HUES6 (cell line): Measurements from ENCODE around the gene PARD3.

Source experiments
- H3K27ac ChIP-seq: 2 replicates; pipeline ENCODE4 v1.7.0; 2013; ENCODE audit warnings: low read depth, mild to moderate bottlenecking, low read length, inconsistent platforms
- H3K27me3 ChIP-seq: 2 replicates; pipeline ENCODE4 v1.6.1; 2013; ENCODE audit warnings: low read length; ENCODE audit not compliant: control insufficient read depth, insufficient read depth
- H3K36me3 ChIP-seq: 2 replicates; pipeline ENCODE4 v1.6.1; 2013; ENCODE audit warnings: low read length; ENCODE audit not compliant: control insufficient read depth, insufficient read depth
- H3K4me1 ChIP-seq: 2 replicates; pipeline ENCODE4 v1.6.1; 2013; ENCODE audit warnings: low read length; ENCODE audit not compliant: control insufficient read depth, insufficient read depth
- H3K4me3 ChIP-seq: 2 replicates; pipeline ENCODE4 v1.5.1; 2013; ENCODE audit warnings: low read depth, low read length
- H3K9ac ChIP-seq: one replicate; pipeline ENCODE4 v1.6.1; 2013; ENCODE audit warnings: mild to moderate bottlenecking, low read length
- H3K9me3 ChIP-seq: 2 replicates; pipeline ENCODE4 v1.6.1; 2013; ENCODE audit warnings: low read depth, low read length; ENCODE audit not compliant: control insufficient read depth, insufficient read depth

PARD3 gene

DNA sequence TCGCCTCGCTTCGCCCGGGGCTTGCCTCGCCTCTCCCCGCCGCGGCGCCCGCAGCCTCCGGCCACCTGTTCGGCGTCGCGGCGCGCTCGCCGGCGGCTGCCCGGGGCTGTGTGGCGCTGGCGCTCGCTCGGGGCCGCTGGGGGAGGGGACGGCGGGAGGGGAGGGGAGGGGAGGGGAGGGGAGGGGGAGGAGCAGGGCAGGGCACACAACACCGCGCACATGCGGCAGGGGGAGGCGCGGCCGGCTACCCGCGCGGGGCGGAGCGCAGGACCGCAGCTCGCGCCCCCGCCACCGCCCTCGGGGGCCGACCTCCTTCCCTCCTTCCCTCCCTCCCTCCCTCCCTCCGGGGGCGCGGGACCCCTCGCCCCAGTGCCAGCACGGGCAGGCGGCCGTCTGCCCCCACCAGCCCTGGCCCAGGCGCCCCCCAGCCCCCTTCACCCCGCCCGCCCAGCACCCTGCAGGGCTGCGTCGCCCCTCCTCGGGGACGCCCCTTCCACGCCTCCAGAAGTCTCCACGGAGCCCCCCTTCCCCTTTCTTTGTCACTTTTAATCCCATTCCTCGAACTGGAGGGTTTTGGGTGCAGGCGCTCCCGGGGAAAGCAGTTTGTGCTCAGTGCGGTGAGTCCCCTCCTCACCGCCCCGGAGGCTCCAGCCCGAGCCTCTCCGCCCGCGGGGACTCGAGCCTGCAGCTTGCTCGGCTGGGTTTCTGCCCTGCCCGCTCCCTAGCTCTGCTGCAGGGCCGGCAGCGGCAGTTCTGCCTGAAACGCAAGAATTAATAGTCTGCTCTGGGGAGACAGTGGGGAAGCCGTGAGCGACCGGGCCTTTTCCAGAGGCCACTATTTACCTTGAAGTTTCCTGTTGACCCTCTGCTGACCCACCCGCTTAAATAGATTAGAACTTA lies at the start of gene PARD3:
PARD3 (minus strand) TSS at position 112 of the 900 bp plus-strand sequence. CDS start 301 bp downstream, outside the sequence.
- peaks cover 20% of the 10 kb centered on the region for H3K27me3 ChIP-seq

GRCh38 chr10:34864149-34865067 lies 49.3 kb upstream of the PARD3 start:
- Histone ChIP-seq H3K27ac (no peak overlapping the region), H3K9ac (no peak overlapping the region), H3K36me3 (no peaks in the 10 kb centered on the region), H3K9me3 (no peaks in the 10 kb centered on the region), H3K4me3 (no peak overlapping the region), H3K4me1 (peaks cover 15% of the 10 kb centered on the region), H3K27me3 (no peaks in the 10 kb centered on the region)

More for the DNA sequence above, at the start of gene PARD3:
- Histone ChIP-seq H3K4me3 (peak within 1 kb of the TSS; percentile 70), H3K9ac (peak within 1 kb of the TSS; percentile 90), H3K36me3 (no peaks in the 10 kb centered on the region), H3K27ac (peak within 1 kb of the TSS; percentile 87), H3K4me1 (peaks cover 30% of the 10 kb centered on the region), H3K9me3 (no peaks in the 10 kb centered on the region)

DNA sequence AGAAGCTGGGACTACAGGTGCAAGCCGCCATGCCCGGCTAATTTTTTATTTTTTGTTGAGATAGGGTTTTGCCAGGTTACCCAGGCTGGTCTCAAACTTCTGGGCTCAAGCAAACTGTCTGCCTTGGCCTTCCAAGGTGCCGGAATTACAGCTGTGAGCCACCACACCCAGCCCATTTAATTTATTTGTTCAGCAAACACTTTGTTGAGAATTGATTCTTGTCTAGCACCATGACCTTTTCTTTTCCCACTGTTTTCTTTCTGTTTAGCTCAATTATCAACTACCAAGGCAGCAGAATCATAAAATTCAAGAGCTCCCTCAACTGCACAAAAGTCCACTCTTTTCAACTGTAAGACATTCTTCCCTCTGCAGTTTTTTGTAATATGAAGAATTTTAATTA lies 47.8 kb upstream of the PARD3 start:
- Histone ChIP-seq H3K9me3 (no peaks in the 10 kb centered on the region), H3K27me3 (no peaks in the 10 kb centered on the region), H3K36me3 (no peaks in the 10 kb centered on the region), H3K27ac (no peak overlapping the region), H3K4me1 (peaks cover 18% of the 10 kb centered on the region), H3K9ac (no peak overlapping the region), H3K4me3 (no peak overlapping the region)

GRCh38 chr10:34861293-34862021 lies 46.4 kb upstream of the PARD3 start:
- Histone ChIP-seq H3K36me3 (no peaks in the 10 kb centered on the region), H3K4me3 (no peak overlapping the region), H3K4me1 (peaks cover 18% of the 10 kb centered on the region), H3K9ac (no peak overlapping the region), H3K9me3 (no peaks in the 10 kb centered on the region), H3K27ac (no peak overlapping the region), H3K27me3 (no peaks in the 10 kb centered on the region)

GRCh38 chr10:34859170-34859569 lies 44.1 kb upstream of the PARD3 start:
- Histone ChIP-seq H3K4me3 (no peak overlapping the region), H3K36me3 (no peaks in the 10 kb centered on the region), H3K9me3 (no peaks in the 10 kb centered on the region), H3K9ac (no peak overlapping the region), H3K4me1 (peaks cover 13% of the 10 kb centered on the region), H3K27me3 (no peaks in the 10 kb centered on the region), H3K27ac (no peak overlapping the region)

- Histone ChIP-seq H3K9ac (no peak overlapping the region), H3K4me3 (no peak overlapping the region), H3K9me3 (no peaks in the 10 kb centered on the region), H3K36me3 (no peaks in the 10 kb centered on the region), H3K4me1 (peaks cover 11% of the 10 kb centered on the region), H3K27me3 (no peaks in the 10 kb centered on the region), H3K27ac (no peak overlapping the region)
These were observed 42.9 kb upstream of the PARD3 start for GRCh38 chr10:34858003-34858402.

GRCh38 chr10:34854147-34854601 lies 39.1 kb upstream of the PARD3 start:
- no peaks in the 10 kb centered on the region for H3K36me3 ChIP-seq
- H3K9ac ChIP-seq = no peak overlapping the region
- H3K27ac ChIP-seq = no peak overlapping the region
- no peaks in the 10 kb centered on the region for H3K9me3 ChIP-seq
- H3K27me3 ChIP-seq = no peaks in the 10 kb centered on the region
- peaks cover 3% of the 10 kb centered on the region; the same call in 1 of the 2 replicates for H3K4me1 ChIP-seq
- no peak overlapping the region for H3K4me3 ChIP-seq

- Histone ChIP-seq H3K36me3 (no peaks in the 10 kb centered on the region), H3K4me3 (no peak overlapping the region), H3K27me3 (no peaks in the 10 kb centered on the region), H3K27ac (no peak overlapping the region), H3K4me1 (peaks cover 3% of the 10 kb centered on the region; the same call in 1 of the 2 replicates), H3K9ac (no peak overlapping the region), H3K9me3 (no peaks in the 10 kb centered on the region)
These were observed 38.3 kb upstream of the PARD3 start for GRCh38 chr10:34853357-34853756.

- H3K36me3 ChIP-seq = no peaks in the 10 kb centered on the region
- H3K4me3 ChIP-seq = no peak overlapping the region
- no peaks in the 10 kb centered on the region for H3K27me3 ChIP-seq
- no peaks in the 10 kb centered on the region for H3K9me3 ChIP-seq
- peaks cover 6% of the 10 kb centered on the region; the same call in 1 of the 2 replicates for H3K4me1 ChIP-seq
- H3K9ac ChIP-seq = no peak overlapping the region
- H3K27ac ChIP-seq = no peak overlapping the region
These were observed 35.5 kb upstream of the PARD3 start for GRCh38 chr10:34850558-34850957.

GRCh38 chr10:34850036-34850435 lies 34.9 kb upstream of the PARD3 start:
- H3K36me3 ChIP-seq = no peaks in the 10 kb centered on the region
- no peak overlapping the region for H3K4me3 ChIP-seq
- H3K27me3 ChIP-seq = no peaks in the 10 kb centered on the region
- H3K27ac ChIP-seq = no peak overlapping the region
- peaks cover 6% of the 10 kb centered on the region; the same call in 1 of the 2 replicates for H3K4me1 ChIP-seq
- H3K9ac ChIP-seq = no peak overlapping the region
- H3K9me3 ChIP-seq = no peaks in the 10 kb centered on the region
